Sigmoid colon (tissue), 4 donors: ENCODE data around the gene ATP5F1D.

Experiments used
- CTCF ChIP-seq, 4 experiments: fragments of 450-650 bp in 3 of 4; fragments of 200-600 bp in 1 of 4; IDR thresholded peaks; one replicate each; pipeline ENCODE4 v1.5.1; 2016 to 2019; ENCODE audit warnings: antibody characterized with exemption in 4 of 4, mild to moderate bottlenecking in 3 of 4, moderate library complexity in 2 of 4
- EP300 ChIP-seq, 4 donors: sonication (generic); formaldehyde crosslinking; IDR thresholded peaks; one replicate each; pipeline ENCODE4 v1.6.1; 2017; ENCODE audit warnings: antibody characterized with exemption in 4 of 4
- POLR2A ChIP-seq, 2 donors: fragments of 450-650 bp; IDR thresholded peaks; one replicate each; pipeline ENCODE4 v1.6.1; 2016; ENCODE audit warnings: antibody characterized with exemption in 2 of 2, mild to moderate bottlenecking in 2 of 2, moderate library complexity in 2 of 2
- POLR2AphosphoS5 ChIP-seq, 4 donors: sonication (generic); formaldehyde crosslinking; IDR thresholded peaks; one replicate each; pipeline ENCODE4 v1.6.1; 2017; ENCODE audit warnings: antibody characterized with exemption in 4 of 4

GRCh38 chr19:1214299-1214861 is 27.2 kb upstream of the ATP5F1D start:
- TF ChIP-seq POLR2A (IDR thresholded peaks at IDR 0.05), result no peak
- TF ChIP-seq CTCF (IDR thresholded peaks at IDR 0.05), result no peak
- TF ChIP-seq EP300 (IDR thresholded peaks at IDR 0.05), result no peak
- no peak for TF ChIP-seq POLR2AphosphoS5 (IDR thresholded peaks at IDR 0.05)
